HG03196 (cell line): ENCODE results near the gene COBL.
"Not testable (repeated sequence)": the region's sequence is repeated elsewhere in the genome, so short reads cannot be mapped to it uniquely, and the experiment has no call there.

Source experiments
- ATAC-seq: cut with Tn5 transposase; IDR thresholded peaks from one replicate; pipeline ENCODE4 v1.9.1; 2021; ENCODE audit not compliant: unreplicated experiment

Gene COBL

GRCh38 chr7:51210766-51211165 is 105.8 kb downstream of the COBL start:
- ATAC-seq, result no peak

- no peak for ATAC-seq
These were observed 107.2 kb downstream of the COBL start for GRCh38 chr7:51209426-51209825.

- ATAC-seq, result not testable (repeated sequence)
These were observed 108.5 kb downstream of the COBL start for GRCh38 chr7:51208125-51208524.

- ATAC-seq, result no peak
These were observed 118.0 kb downstream of the COBL start for GRCh38 chr7:51198654-51199053.

GRCh38 chr7:51190969-51191368 is 125.6 kb downstream of the COBL start:
- no peak for ATAC-seq

GRCh38 chr7:51189777-51190176 is 126.8 kb downstream of the COBL start:
- ATAC-seq, result no peak

GRCh38 chr7:51188987-51189386 is 127.6 kb downstream of the COBL start:
- ATAC-seq, result no peak

GRCh38 chr7:51187941-51188340 is 128.7 kb downstream of the COBL start:
- no peak for ATAC-seq

GRCh38 chr7:51186531-51186930 is 130.1 kb downstream of the COBL start:
- no peak for ATAC-seq

GRCh38 chr7:51182636-51183166 is 133.9 kb downstream of the COBL start:
- ATAC-seq, result no peak

- ATAC-seq, result no peak
These were observed 136.5 kb downstream of the COBL start for GRCh38 chr7:51180092-51180491.

GRCh38 chr7:51175992-51176388 is 140.6 kb downstream of the COBL start:
- ATAC-seq, result no peak

GRCh38 chr7:51175316-51175991 is 141.2 kb downstream of the COBL start:
- no peak for ATAC-seq

GRCh38 chr7:51165337-51165736 is 151.3 kb downstream of the COBL start:
- ATAC-seq, result no peak

- peak; percentile 91 for ATAC-seq
These were observed 153.8 kb downstream of the COBL start for GRCh38 chr7:51162724-51163329.

GRCh38 chr7:51161937-51162336 is 154.7 kb downstream of the COBL start:
- no peak for ATAC-seq

GRCh38 chr7:51160990-51161615 is 155.5 kb downstream of the COBL start:
- peak; percentile 51 for ATAC-seq

- no peak for ATAC-seq
These were observed 156.2 kb downstream of the COBL start for GRCh38 chr7:51160411-51160810.

- ATAC-seq, result no peak
These were observed 157.7 kb downstream of the COBL start for GRCh38 chr7:51158742-51159445.

- ATAC-seq, result no peak
These were observed 158.4 kb downstream of the COBL start for GRCh38 chr7:51158211-51158610.

GRCh38 chr7:51154201-51154600 is 162.4 kb downstream of the COBL start:
- no peak for ATAC-seq
